Smooth muscle cell (in vitro differentiated cells): Measurements from ENCODE around the gene KIZ. TPM values are rescaled to one million over a fixed set of nuclear protein-coding genes. Genes with fewer than 3 reads are reported as not detected.

ENCODE experiments used
- DNase-seq: peaks from one replicate; lab custom pipeline; 2025; ENCODE audit not compliant: unreplicated experiment; lab: John Stamatoyannopoulos, UW
- H2AFZ ChIP-seq: fragments of 200-600 bp; sonication (generic); 2 replicates; pipeline ENCODE4 v1.6.0; 2016; ENCODE audit warnings: antibody characterized with exemption, low read depth, mild to moderate bottlenecking
- H3F3A ChIP-seq: fragments of 200-600 bp; sonication (generic); 2 replicates; pipeline ENCODE4 v1.6.0; 2017; ENCODE audit warnings: antibody characterized with exemption, low read depth
- H3K27ac ChIP-seq: fragments of 200-600 bp; sonication (generic); 2 replicates; pipeline ENCODE4 v1.5.1; 2016; ENCODE audit warnings: low read depth, mild to moderate bottlenecking
- H3K27me3 ChIP-seq: fragments of 200-600 bp; sonication (generic); 2 replicates; pipeline ENCODE4 v1.6.1; 2016; ENCODE audit warnings: low read depth, mild to moderate bottlenecking
- H3K36me3 ChIP-seq: fragments of 200-600 bp; sonication (generic); 2 replicates; pipeline ENCODE4 v1.5.1; 2016; ENCODE audit warnings: low read depth
- H3K4me1 ChIP-seq: fragments of 200-600 bp; sonication (generic); 2 replicates; pipeline ENCODE4 v1.5.1; 2016; ENCODE audit warnings: low read depth
- H3K4me2 ChIP-seq: fragments of 200-600 bp; sonication (generic); 2 replicates; pipeline ENCODE4 v1.6.0; 2016; ENCODE audit warnings: mild to moderate bottlenecking
- H3K4me3 ChIP-seq: fragments of 200-600 bp; sonication (generic); 2 replicates; pipeline ENCODE4 v1.5.1; 2016; ENCODE audit warnings: mild to moderate bottlenecking
- H3K79me2 ChIP-seq: fragments of 200-600 bp; sonication (generic); 2 replicates; pipeline ENCODE4 v1.6.0; 2016; ENCODE audit warnings: low read depth, mild to moderate bottlenecking
- H3K9ac ChIP-seq: fragments of 200-600 bp; sonication (generic); 2 replicates; pipeline ENCODE4 v1.6.0; 2016; ENCODE audit warnings: low read depth
- H3K9me3 ChIP-seq: fragments of 200-600 bp; sonication (generic); replicated peaks from 2 replicates; pipeline ENCODE4 v1.5.1; 2016; ENCODE audit warnings: low read depth
- H4K20me1 ChIP-seq: fragments of 200-600 bp; sonication (generic); 2 replicates; pipeline ENCODE4 v1.6.0; 2016; ENCODE audit warnings: low read depth
- CTCF ChIP-seq: fragments of 200-600 bp; sonication (generic); IDR thresholded peaks from 2 replicates; pipeline ENCODE4 v1.5.1; 2017; ENCODE audit warnings: borderline replicate concordance, mild to moderate bottlenecking, antibody characterized with exemption; ENCODE audit not compliant: insufficient read depth, poor library complexity, severe bottlenecking
- WGBS: methylation state at CpG from one replicate; pipeline ENCODE4 v1.1.7; 2016; ENCODE audit warnings: low lambda C conversion rate; 5-methylcytosine and 5-hydroxymethylcytosine counted together
- polyA plus RNA-seq: library from polyadenylated mRNA; unstranded; fragments of >200 nt; fragmentation: Nextera tagmentation; extraction: Ambion mirVana; gene quantifications from 2 replicates; pipeline ENCODE4 v1.2.1, GENCODE V29; 2016
- total RNA-seq: library from RNA; depleted of rRNA; stranded (reverse); fragments of >200 nt; gene quantifications from 2 replicates; pipeline ENCODE4 v1.2.3, GENCODE V29; 2014

The KIZ gene
- total and polyA plus RNA-seq, 2 experiments from 2014 or later, result 19.2 to 20.9 TPM

GRCh38 chr20:21083825-21084325 is 42.0 kb upstream of the KIZ start:
- H3K79me2 ChIP-seq, result no peaks in the 10 kb centered on the region
- no peak overlapping the region for H3K9ac ChIP-seq
- no peaks in the 10 kb centered on the region for H3K4me1 ChIP-seq
- TF ChIP-seq CTCF, result no peak
- H3K27ac ChIP-seq, result no peak overlapping the region
- H3K4me2 ChIP-seq, result no peak overlapping the region
- H3K9me3 ChIP-seq, result no peaks in the 10 kb centered on the region
- no peak overlapping the region for H3K4me3 ChIP-seq
- no peaks in the 10 kb centered on the region for H3F3A ChIP-seq
- peaks cover 23% of the 10 kb centered on the region for H3K27me3 ChIP-seq
- WGBS, result 43% methylated on average over 2 of the region's 2 CpGs
- H4K20me1 ChIP-seq, result no peaks in the 10 kb centered on the region
- no peak for DNase-seq
- H2AFZ ChIP-seq, result no peak overlapping the region
- no peaks in the 10 kb centered on the region for H3K36me3 ChIP-seq

- H3K27me3 ChIP-seq, result peaks cover 25% of the 10 kb centered on the region
- no peak overlapping the region for H2AFZ ChIP-seq
- H3K9ac ChIP-seq, result no peak overlapping the region
- H3K27ac ChIP-seq, result no peak overlapping the region
- no peak overlapping the region for H3K4me2 ChIP-seq
- no peaks in the 10 kb centered on the region for H3F3A ChIP-seq
- no peaks in the 10 kb centered on the region for H3K36me3 ChIP-seq
- TF ChIP-seq CTCF, result no peak
- 88% methylated on average over 9 of the region's 9 CpGs for WGBS
- no peaks in the 10 kb centered on the region for H3K9me3 ChIP-seq
- H3K4me3 ChIP-seq, result no peak overlapping the region
- H3K4me1 ChIP-seq, result peaks cover 12% of the 10 kb centered on the region
- H3K79me2 ChIP-seq, result no peaks in the 10 kb centered on the region
- H4K20me1 ChIP-seq, result no peaks in the 10 kb centered on the region
- DNase-seq, result no peak
Measured at GRCh38 chr20:21087862-21088540, 37.9 kb upstream of the KIZ start.

GRCh38 chr20:21089391-21089790 is 36.5 kb upstream of the KIZ start:
- WGBS, result 32% methylated on average over 8 of the region's 8 CpGs
- peak overlapping the region; percentile 59 for H3K4me2 ChIP-seq
- DNase-seq, result no peak
- H3K9ac ChIP-seq, result no peak overlapping the region
- no peaks in the 10 kb centered on the region for H3K36me3 ChIP-seq
- H4K20me1 ChIP-seq, result no peaks in the 10 kb centered on the region
- H3K79me2 ChIP-seq, result no peaks in the 10 kb centered on the region
- H3K4me1 ChIP-seq, result peaks cover 12% of the 10 kb centered on the region
- TF ChIP-seq CTCF, result no peak
- no peak overlapping the region for H2AFZ ChIP-seq
- no peak overlapping the region for H3K4me3 ChIP-seq
- H3K27me3 ChIP-seq, result peaks cover 29% of the 10 kb centered on the region
- H3K9me3 ChIP-seq, result no peaks in the 10 kb centered on the region
- no peaks in the 10 kb centered on the region for H3F3A ChIP-seq
- H3K27ac ChIP-seq, result no peak overlapping the region
